ENCODE results near the gene TPCN2.

Gene TPCN2

GRCh38 chr11:69065147-69065710 is 16.5 kb downstream of the TPCN2 start:
- no peaks in the 10 kb centered on the region for H3K27me3 ChIP-seq (ENCODE audit: control insufficient read depth, insufficient read depth, low read length)
- H3K79me2 ChIP-seq = no peaks in the 10 kb centered on the region
- no peak overlapping the region for H3K9ac ChIP-seq
- no peak overlapping the region for H3K27ac ChIP-seq
- no peak overlapping the region for H3K4me3 ChIP-seq (ENCODE audit: low read depth, low read length)
- no peaks in the 10 kb centered on the region for H3K36me3 ChIP-seq (ENCODE audit: control insufficient read depth, insufficient read depth, low read length)
- H3K4me1 ChIP-seq = no peaks in the 10 kb centered on the region
- no peak overlapping the region for H3K4me2 ChIP-seq (ENCODE audit: low read length)
- no peak for TF ChIP-seq CTCF (IDR thresholded peaks at IDR 0.05)
- H3K9me3 ChIP-seq (ENCODE audit: control insufficient read depth, low read length) = no peaks in the 10 kb centered on the region
- H2AFZ ChIP-seq = no peak overlapping the region

GRCh38 chr11:69066122-69067112 is 17.7 kb downstream of the TPCN2 start:
- TF ChIP-seq CTCF (IDR thresholded peaks at IDR 0.05) = no peak
- H3K4me3 ChIP-seq (ENCODE audit: low read depth, low read length) = no peak overlapping the region
- H3K9ac ChIP-seq = no peak overlapping the region
- H3K27ac ChIP-seq = no peak overlapping the region
- no peak overlapping the region for H2AFZ ChIP-seq
- H3K4me1 ChIP-seq = no peaks in the 10 kb centered on the region
- H3K9me3 ChIP-seq (ENCODE audit: control insufficient read depth, low read length) = no peaks in the 10 kb centered on the region
- H3K79me2 ChIP-seq = no peaks in the 10 kb centered on the region
- no peaks in the 10 kb centered on the region for H3K27me3 ChIP-seq (ENCODE audit: control insufficient read depth, insufficient read depth, low read length)
- H3K36me3 ChIP-seq (ENCODE audit: control insufficient read depth, insufficient read depth, low read length) = no peaks in the 10 kb centered on the region
- no peak overlapping the region for H3K4me2 ChIP-seq (ENCODE audit: low read length)

- no peak overlapping the region for H2AFZ ChIP-seq
- no peak overlapping the region for H3K27ac ChIP-seq
- H3K4me2 ChIP-seq (ENCODE audit: low read length) = no peak overlapping the region
- no peak for TF ChIP-seq CTCF (IDR thresholded peaks at IDR 0.05)
- H3K4me1 ChIP-seq = no peaks in the 10 kb centered on the region
- no peaks in the 10 kb centered on the region for H3K27me3 ChIP-seq (ENCODE audit: control insufficient read depth, insufficient read depth, low read length)
- no peak overlapping the region for H3K9ac ChIP-seq
- H3K9me3 ChIP-seq (ENCODE audit: control insufficient read depth, low read length) = no peaks in the 10 kb centered on the region
- H3K4me3 ChIP-seq (ENCODE audit: low read depth, low read length) = no peak overlapping the region
- H3K79me2 ChIP-seq = no peaks in the 10 kb centered on the region
- no peaks in the 10 kb centered on the region for H3K36me3 ChIP-seq (ENCODE audit: control insufficient read depth, insufficient read depth, low read length)
Observed at GRCh38 chr11:69067200-69067599, 18.5 kb downstream of the TPCN2 start.

GRCh38 chr11:69071086-69071800 is 22.5 kb downstream of the TPCN2 start:
- no peak overlapping the region for H3K9ac ChIP-seq
- H3K27ac ChIP-seq = no peak overlapping the region
- TF ChIP-seq CTCF (IDR thresholded peaks at IDR 0.05) = no peak
- no peak overlapping the region for H3K4me3 ChIP-seq (ENCODE audit: low read depth, low read length)
- H3K9me3 ChIP-seq (ENCODE audit: control insufficient read depth, low read length) = no peaks in the 10 kb centered on the region
- H3K36me3 ChIP-seq (ENCODE audit: control insufficient read depth, insufficient read depth, low read length) = no peaks in the 10 kb centered on the region
- no peaks in the 10 kb centered on the region for H3K79me2 ChIP-seq
- H3K4me1 ChIP-seq = no peaks in the 10 kb centered on the region
- no peak overlapping the region for H2AFZ ChIP-seq
- H3K27me3 ChIP-seq (ENCODE audit: control insufficient read depth, insufficient read depth, low read length) = no peaks in the 10 kb centered on the region
- no peak overlapping the region for H3K4me2 ChIP-seq (ENCODE audit: low read length)
